Tibial nerve (tissue), 4 donors: ENCODE data around the gene MTG2. TPM values are rescaled to one million over a fixed set of nuclear protein-coding genes. Genes with fewer than 3 reads are reported as not detected.

Experiments
- DNase-seq, 2 donors: peaks; one replicate each; pipeline ENCODE4 v3.0.0-alpha.2; 2019; ENCODE audit warnings: low spot score in 2 of 2
- H3K27ac ChIP-seq, 4 donors: fragments of 200-600 bp; sonication (generic) in 3 of 4; one replicate each; pipeline ENCODE4 v1.5.1; 2017 to 2019; ENCODE audit warnings: mild to moderate bottlenecking in 1 of 4
- H3K27me3 ChIP-seq, 2 donors: fragments of 200-600 bp; sonication (generic) in 1 of 2; one replicate each; pipeline versions ENCODE4 v1.5.1 to v1.6.0; 2017 to 2019
- H3K36me3 ChIP-seq, 3 donors: fragments of 200-600 bp; sonication (generic); one replicate each; pipeline ENCODE4 v1.5.1; 2018 to 2019
- H3K4me1 ChIP-seq, 4 donors: fragments of 200-600 bp; sonication (generic) in 3 of 4; one replicate each; pipeline ENCODE4 v1.5.1; 2017 to 2019
- H3K4me3 ChIP-seq, 4 donors: fragments of 200-600 bp; sonication (generic) in 3 of 4; one replicate each; pipeline ENCODE4 v1.5.1; 2017 to 2019; ENCODE audit warnings: mild to moderate bottlenecking in 1 of 4, moderate library complexity in 1 of 4
- H3K9me3 ChIP-seq, 4 donors: fragments of 200-600 bp; sonication (generic) in 3 of 4; one replicate each; pipeline ENCODE4 v1.5.1; 2017 to 2019
- EP300 ChIP-seq, 2 donors: sonication (generic); formaldehyde crosslinking; IDR thresholded peaks; one replicate each; pipeline ENCODE4 v1.6.1; 2017; ENCODE audit warnings: antibody characterized with exemption in 2 of 2, mild to moderate bottlenecking in 1 of 2
- POLR2A ChIP-seq, 2 donors: fragments of 450-650 bp; IDR thresholded peaks; one replicate each; pipeline ENCODE4 v1.6.1; 2017; ENCODE audit warnings: antibody characterized with exemption in 2 of 2, mild to moderate bottlenecking in 2 of 2, moderate library complexity in 2 of 2
- WGBS, 2 donors: methylation state at CpG; one replicate each; pipeline ENCODE4 v1.1.5; 2018; 5-methylcytosine and 5-hydroxymethylcytosine counted together
- total RNA-seq, 4 donors: library from RNA; depleted of rRNA; stranded (reverse); fragments of >200 nt; gene quantifications; one replicate each; pipeline ENCODE4 v1.1.0, GENCODE V29; 2016
- TF ChIP-seq, protein P1 (sequence below), 5 experiments: fragments of 200-600 bp in 3 of 5; fragments of 450-650 bp in 2 of 5; sonication (generic) in 3 of 5; IDR thresholded peaks; one replicate each; pipeline ENCODE4 v1.5.1; 2016 to 2019; ENCODE audit warnings: antibody characterized with exemption in 5 of 5, mild to moderate bottlenecking in 3 of 5, moderate library complexity in 2 of 5

MTG2 gene
- total RNA-seq, 4 donors from 2014 or later, result 24.7 to 46.9 (median 41.6) TPM

DNA sequence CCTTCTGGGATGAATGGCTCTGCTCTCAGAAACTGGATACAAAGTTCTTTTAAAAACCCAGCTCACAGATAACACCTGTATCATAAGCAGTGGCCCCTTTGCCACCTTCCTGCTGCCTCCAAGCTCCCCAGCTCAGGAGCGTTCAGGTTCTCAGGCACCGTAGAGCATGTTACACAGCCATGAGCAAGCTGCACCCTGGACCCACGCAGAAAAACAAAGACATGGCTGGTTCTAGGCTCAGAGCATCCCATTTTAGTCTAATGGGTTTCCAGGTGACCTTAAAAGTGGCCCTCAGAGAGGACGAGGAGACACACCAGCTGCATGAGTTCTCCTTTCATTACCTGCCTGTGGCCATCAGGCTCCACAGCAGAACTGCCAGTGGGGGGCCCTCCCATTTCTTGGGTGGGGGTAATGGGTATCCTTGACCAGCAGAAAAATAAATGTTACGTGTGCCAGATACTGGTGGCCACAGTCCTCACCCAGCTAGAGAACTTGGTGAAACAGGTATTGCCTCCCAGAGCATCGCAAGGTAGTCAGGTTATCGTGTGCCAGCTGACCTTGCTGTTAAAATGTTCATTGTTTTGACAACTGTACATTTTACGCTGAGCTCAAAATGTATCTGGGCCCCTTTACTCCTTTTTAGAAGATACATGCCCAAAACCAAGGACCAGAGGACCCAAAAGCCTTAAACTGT, 47.1 kb upstream of the MTG2 start:
- WGBS, 2 donors, result 91 to 94% methylated on average over 7 to 8 of the region's 8 CpGs
- peaks cover 12 to 93% (median 42%) of the 10 kb centered on the region in 3 donors for H3K36me3 ChIP-seq
- peak overlapping the region in 3 of 4 donors; percentile 34 to 77 (median 76) for H3K27ac ChIP-seq

DNA sequence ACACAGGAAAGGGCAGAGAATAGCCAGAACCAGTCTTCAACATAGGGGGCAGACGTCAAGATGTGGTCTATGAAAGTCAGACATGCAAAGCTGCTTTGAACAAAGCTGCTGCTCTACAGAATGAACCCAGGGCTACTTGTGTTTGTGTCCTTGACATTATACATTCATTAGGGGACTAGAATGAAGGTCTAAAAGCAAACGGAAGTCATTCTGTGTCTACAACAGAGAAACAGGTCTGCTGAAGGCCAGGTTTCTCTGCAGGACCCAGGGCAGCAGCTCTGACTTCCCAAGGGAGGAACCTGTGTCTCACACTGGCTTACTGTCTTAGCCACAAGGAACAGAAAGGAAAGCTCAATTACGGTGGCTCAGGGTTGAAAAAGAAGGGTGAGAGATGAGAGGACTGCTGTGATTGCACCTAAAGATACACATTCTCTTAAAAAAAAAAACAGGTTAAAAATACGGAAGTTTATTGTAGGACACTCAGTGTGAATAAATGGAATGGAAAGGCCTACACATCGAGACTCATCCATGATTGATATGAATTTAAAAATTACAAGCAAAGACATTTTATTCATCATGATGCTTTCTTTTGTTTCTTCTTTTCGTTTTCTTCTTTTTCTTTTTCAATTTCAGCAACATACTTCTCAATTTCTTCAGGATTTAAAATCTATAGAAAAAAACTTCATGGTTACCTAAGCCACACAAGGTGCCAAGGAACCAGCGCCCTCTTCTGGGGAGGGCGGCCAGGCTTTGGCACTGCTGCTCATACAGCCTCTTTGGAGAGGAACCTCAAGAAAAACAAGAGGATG, 46.3 kb upstream of the MTG2 start:
- peaks cover 4 to 53% (median 17%) of the 10 kb centered on the region in 4 donors for H3K4me1 ChIP-seq
- peak overlapping the region in 1 of 4 donors; percentile 9 for H3K27ac ChIP-seq
- H3K27me3 ChIP-seq, result no peaks in the 10 kb centered on the region
- peak; percentile 61 to 72 for DNase-seq
- TF ChIP-seq EP300 (IDR thresholded peaks at IDR 0.05) (no peak), POLR2A (IDR thresholded peaks at IDR 0.05) (no peak)
- TF ChIP-seq, protein P1, sequence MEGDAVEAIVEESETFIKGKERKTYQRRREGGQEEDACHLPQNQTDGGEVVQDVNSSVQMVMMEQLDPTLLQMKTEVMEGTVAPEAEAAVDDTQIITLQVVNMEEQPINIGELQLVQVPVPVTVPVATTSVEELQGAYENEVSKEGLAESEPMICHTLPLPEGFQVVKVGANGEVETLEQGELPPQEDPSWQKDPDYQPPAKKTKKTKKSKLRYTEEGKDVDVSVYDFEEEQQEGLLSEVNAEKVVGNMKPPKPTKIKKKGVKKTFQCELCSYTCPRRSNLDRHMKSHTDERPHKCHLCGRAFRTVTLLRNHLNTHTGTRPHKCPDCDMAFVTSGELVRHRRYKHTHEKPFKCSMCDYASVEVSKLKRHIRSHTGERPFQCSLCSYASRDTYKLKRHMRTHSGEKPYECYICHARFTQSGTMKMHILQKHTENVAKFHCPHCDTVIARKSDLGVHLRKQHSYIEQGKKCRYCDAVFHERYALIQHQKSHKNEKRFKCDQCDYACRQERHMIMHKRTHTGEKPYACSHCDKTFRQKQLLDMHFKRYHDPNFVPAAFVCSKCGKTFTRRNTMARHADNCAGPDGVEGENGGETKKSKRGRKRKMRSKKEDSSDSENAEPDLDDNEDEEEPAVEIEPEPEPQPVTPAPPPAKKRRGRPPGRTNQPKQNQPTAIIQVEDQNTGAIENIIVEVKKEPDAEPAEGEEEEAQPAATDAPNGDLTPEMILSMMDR (IDR thresholded peaks at IDR 0.05), result peak; percentile 58 to 75 (median 62)
- 50 to 53% methylated on average over 8 of the region's 8 CpGs for WGBS, 2 donors
- no peaks in the 10 kb centered on the region for H3K9me3 ChIP-seq
- no peak overlapping the region for H3K4me3 ChIP-seq
- H3K36me3 ChIP-seq, result peaks cover 7 to 86% (median 34%) of the 10 kb centered on the region in 3 donors

More for the DNA sequence above, 47.1 kb upstream of the MTG2 start:
- H3K4me3 ChIP-seq, result no peak overlapping the region
- peaks cover 0 to 45% (median 10%) of the 10 kb centered on the region in 4 donors for H3K4me1 ChIP-seq
- no peaks in the 10 kb centered on the region for H3K27me3 ChIP-seq
- TF ChIP-seq POLR2A (IDR thresholded peaks at IDR 0.05) (peak in 1 of 2 donors; percentile 6), EP300 (IDR thresholded peaks at IDR 0.05) (no peak)
- TF ChIP-seq, protein P1 (IDR thresholded peaks at IDR 0.05), result no peak
- H3K9me3 ChIP-seq, result no peaks in the 10 kb centered on the region
- no peak for DNase-seq

DNA sequence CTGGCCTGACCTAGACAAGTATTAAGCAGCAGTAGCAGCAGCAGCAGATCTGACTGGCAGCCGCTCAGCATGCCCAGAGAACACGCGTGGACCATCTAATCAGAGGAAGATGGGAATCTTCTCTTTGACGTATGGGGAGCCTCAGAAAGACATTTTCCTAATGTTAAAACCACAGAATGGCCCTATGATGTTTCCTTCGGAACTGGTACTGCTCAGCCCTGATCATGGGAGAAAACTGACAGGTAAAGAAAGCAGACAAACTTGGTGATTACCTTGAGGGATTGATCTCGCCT, 45.8 kb upstream of the MTG2 start:
- H3K4me1 ChIP-seq, result peaks cover 4 to 58% (median 23%) of the 10 kb centered on the region in 4 donors
- peaks cover 7 to 80% (median 30%) of the 10 kb centered on the region in 3 donors for H3K36me3 ChIP-seq

DNA sequence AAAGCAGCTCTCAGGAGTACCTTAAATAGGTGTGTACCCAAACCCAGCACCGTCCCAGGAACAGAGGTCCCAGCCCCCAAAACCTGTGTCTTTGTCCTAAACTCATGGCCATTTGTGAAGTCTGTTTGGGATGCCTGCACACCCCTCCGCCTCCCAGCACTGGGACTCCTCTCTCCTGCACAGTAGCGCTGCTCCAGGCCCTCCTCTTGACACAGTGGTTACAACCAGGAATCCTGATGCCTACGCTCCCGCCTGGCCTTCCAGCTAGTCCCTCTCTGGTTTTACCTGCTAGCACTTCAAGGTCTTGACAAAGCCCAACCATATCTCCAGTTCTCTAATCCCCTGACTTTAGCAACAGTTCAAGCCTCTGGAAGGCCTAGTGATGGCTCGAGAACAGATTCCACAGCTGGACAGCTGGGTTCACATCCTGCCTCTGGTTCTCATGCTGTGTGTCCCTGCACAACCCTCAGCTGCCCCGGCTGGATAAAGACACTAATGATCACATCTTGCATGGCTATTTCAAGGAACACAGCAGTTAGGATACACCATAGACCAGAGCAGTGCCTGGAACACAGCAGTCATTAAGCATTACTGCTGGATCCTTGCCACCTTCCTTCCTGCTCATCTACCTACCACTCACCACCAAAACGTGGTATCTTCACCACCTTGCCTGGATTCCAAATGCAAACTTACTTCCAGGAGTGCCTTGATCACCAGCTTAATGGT, 45.2 kb upstream of the MTG2 start:
- 70 to 83% methylated on average over 8 of the region's 8 CpGs for WGBS, 2 donors
- Histone ChIP-seq H3K4me3 (no peak overlapping the region), H3K27me3 (no peaks in the 10 kb centered on the region), H3K9me3 (no peaks in the 10 kb centered on the region), H3K36me3 (peaks cover 7 to 74% (median 30%) of the 10 kb centered on the region in 3 donors), H3K4me1 (peaks cover 4 to 58% (median 23%) of the 10 kb centered on the region in 4 donors), H3K27ac (no peak overlapping the region)
- no peak for TF ChIP-seq POLR2A (IDR thresholded peaks at IDR 0.05)
- no peak for TF ChIP-seq EP300 (IDR thresholded peaks at IDR 0.05)
- no peak for DNase-seq

More for the DNA sequence above, 45.8 kb upstream of the MTG2 start:
- Histone ChIP-seq H3K27ac (no peak overlapping the region), H3K9me3 (no peaks in the 10 kb centered on the region), H3K4me3 (no peak overlapping the region), H3K27me3 (no peaks in the 10 kb centered on the region)
- no peak for DNase-seq
- no peak for TF ChIP-seq POLR2A (IDR thresholded peaks at IDR 0.05)
- TF ChIP-seq, protein P1 (IDR thresholded peaks at IDR 0.05), result no peak
- TF ChIP-seq EP300 (IDR thresholded peaks at IDR 0.05), result no peak
- WGBS, 2 donors, result 75 to 77% methylated on average over 6 of the region's 6 CpGs

DNA sequence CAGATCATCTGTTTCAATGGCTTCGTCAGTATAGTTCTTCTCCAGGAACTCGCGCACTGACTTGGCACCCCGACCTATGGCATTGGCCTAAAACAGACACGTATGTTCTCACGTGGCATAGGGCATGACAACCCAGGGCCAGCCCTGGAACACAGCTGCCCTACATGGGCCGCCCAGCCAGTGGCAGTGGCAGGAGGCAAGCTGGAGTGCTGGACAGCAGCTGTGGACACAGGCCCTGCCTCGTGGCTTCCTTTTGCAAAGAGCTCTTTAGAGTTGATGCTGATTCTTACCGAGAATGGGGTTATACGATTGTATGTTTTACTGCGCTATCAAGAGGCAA, 44.7 kb upstream of the MTG2 start:
- 78 to 79% methylated on average over 11 of the region's 11 CpGs for WGBS, 2 donors
- no peak overlapping the region for H3K27ac ChIP-seq
- no peak for DNase-seq
- H3K4me3 ChIP-seq, result no peak overlapping the region
- peaks cover 4 to 53% (median 23%) of the 10 kb centered on the region in 4 donors for H3K4me1 ChIP-seq
- no peaks in the 10 kb centered on the region for H3K9me3 ChIP-seq
- H3K27me3 ChIP-seq, result no peaks in the 10 kb centered on the region
- TF ChIP-seq POLR2A (IDR thresholded peaks at IDR 0.05) (no peak), EP300 (IDR thresholded peaks at IDR 0.05) (no peak)
- TF ChIP-seq, protein P1 (IDR thresholded peaks at IDR 0.05), result no peak
- H3K36me3 ChIP-seq, result peaks cover 7 to 69% (median 25%) of the 10 kb centered on the region in 3 donors
